ENCODE data around the gene KDM6A. TPM values are rescaled to one million over a fixed set of nuclear protein-coding genes. Genes with fewer than 3 reads are reported as not detected.
"Not testable (repeated sequence)": the region's sequence is repeated elsewhere in the genome, so short reads cannot be mapped to it uniquely, and the experiment has no call there.

Gene KDM6A
- total RNA-seq, 8 experiments from 2014 or later: 13.8 to 55.3 (median 16.7) TPM

DNA sequence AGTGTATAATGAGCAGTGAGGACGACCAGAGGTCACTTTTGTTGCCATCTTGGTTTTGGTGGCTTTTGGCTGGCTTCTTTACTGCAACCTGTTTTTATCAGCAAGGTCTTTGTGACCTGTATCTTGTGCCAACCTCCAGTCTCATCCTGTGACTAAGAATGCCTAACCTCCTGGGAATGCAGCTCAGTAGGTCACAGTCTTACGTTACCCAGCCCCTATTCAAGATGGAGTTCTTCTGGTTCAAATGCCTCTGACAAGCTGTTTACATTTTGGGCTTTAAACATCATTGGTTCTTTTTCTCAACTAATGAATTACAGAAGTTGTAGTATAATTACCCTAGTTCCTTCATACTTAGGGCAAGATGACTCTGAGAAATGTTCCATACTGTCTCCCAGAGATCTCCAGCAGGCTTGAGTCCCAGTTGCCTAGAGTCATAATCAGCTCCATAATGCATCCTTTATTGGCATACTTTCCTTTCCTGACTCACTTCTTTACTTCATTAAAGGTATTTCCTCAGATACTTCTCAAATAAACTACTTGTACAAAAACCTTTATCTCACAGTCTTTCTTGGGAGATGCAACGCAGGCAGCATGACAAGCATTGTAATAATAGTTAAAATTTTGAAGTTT lies 136.5 kb downstream of the KDM6A start:
- ATAC-seq (replicated peaks in 6 of 8): no peak
- 57 to 100% (median 96%) methylated on average over 1 to 2 of the region's 3 CpGs; no CpG with 5 or more reads in 6 of the 10 experiments for WGBS, 10 experiments
- in situ Hi-C loops (cut with MboI; ENCODE audit: low pct_unique_long_range_greater_than_20kb in 2 of 9, low sequenced_read_pairs in 9 of 9, unreplicated experiment in 9 of 9): no loop called here
- no peaks in the 10 kb centered on the region for H3K4me1 ChIP-seq (replicated peaks in 1 of 2)
- no peak overlapping the region for H3K27ac ChIP-seq
- H3K4me3 ChIP-seq: no peak overlapping the region

DNA sequence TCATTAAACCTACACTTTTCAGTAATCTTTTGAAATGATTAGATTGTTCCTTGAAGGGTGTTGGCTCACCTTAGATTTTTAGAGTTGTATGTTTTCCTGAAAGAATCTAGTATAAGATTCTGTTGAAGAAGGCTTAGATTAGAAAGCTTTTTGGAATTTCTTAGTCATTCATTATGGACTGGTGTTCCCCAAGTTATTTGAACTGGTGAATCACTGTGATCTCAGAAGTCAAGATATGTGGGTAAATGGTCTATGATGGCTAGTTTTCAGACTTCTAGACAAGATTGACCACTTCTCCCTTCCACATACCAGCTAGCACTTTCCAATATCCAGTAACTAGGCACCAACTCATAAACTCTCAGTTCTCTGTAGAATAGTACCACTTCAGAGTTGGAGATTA lies 138.1 kb downstream of the KDM6A start:
- Histone ChIP-seq H3K4me1 (replicated peaks in 1 of 2) (no peaks in the 10 kb centered on the region), H3K27ac (no peak overlapping the region), H3K4me3 (no peak overlapping the region)
- ATAC-seq (replicated peaks in 6 of 8): no peak
- in situ Hi-C loops (cut with MboI; ENCODE audit: low pct_unique_long_range_greater_than_20kb in 2 of 9, low sequenced_read_pairs in 9 of 9, unreplicated experiment in 9 of 9): no loop called here

- Histone ChIP-seq H3K27ac (no peak overlapping the region), H3K4me3 (no peak overlapping the region), H3K4me1 (replicated peaks in 1 of 2) (no peaks in the 10 kb centered on the region)
- WGBS, 10 experiments: 57 to 100% methylated on average over 1 of the region's 1 CpG; no CpG with 5 or more reads in 8 of the 10 experiments
- ATAC-seq (replicated peaks in 6 of 8): no peak
- in situ Hi-C loops (cut with MboI; ENCODE audit: low pct_unique_long_range_greater_than_20kb in 2 of 9, low sequenced_read_pairs in 9 of 9, unreplicated experiment in 9 of 9): no loop called here
These were observed 138.6 kb downstream of the KDM6A start for GRCh38 chrX:45011597-45011996.

DNA sequence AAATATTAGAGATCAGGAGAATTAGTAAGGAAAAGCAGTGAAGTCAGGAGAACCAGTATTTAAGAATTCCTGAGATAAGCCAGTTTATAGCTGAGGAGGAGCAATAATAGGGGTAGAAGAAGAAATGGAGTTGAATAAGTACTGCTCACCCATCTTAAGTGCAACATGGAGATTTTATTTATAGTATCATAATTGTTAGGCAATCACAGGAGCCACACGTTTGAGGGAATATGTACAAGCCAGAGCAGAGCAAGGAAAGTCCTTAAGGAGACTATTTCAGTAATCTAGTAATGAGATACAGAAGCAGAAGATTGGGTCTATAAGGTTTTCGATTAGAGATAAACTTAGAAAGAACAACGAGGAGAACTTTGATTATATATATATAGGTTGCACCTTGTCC lies 145.0 kb downstream of the KDM6A start:
- in situ Hi-C loops (cut with MboI; ENCODE audit: low pct_unique_long_range_greater_than_20kb in 2 of 9, low sequenced_read_pairs in 9 of 9, unreplicated experiment in 9 of 9): no loop called here
- ATAC-seq (replicated peaks in 6 of 8): no peak
- WGBS, 10 experiments: 43 to 100% (median 80%) methylated on average over 1 to 3 of the region's 3 CpGs; no CpG with 5 or more reads in 3 of the 10 experiments
- Histone ChIP-seq H3K4me3 (no peak overlapping the region), H3K4me1 (replicated peaks in 1 of 2) (no peaks in the 10 kb centered on the region), H3K27ac (no peak overlapping the region)

GRCh38 chrX:45022150-45022549 lies 149.2 kb downstream of the KDM6A start:
- in situ Hi-C loops (cut with MboI; ENCODE audit: low pct_unique_long_range_greater_than_20kb in 2 of 9, low sequenced_read_pairs in 9 of 9, unreplicated experiment in 9 of 9): no loop called here
- no peak overlapping the region for H3K27ac ChIP-seq
- WGBS, 10 experiments: 59 to 100% (median 91%) methylated on average over 3 to 4 of the region's 5 CpGs; no CpG with 5 or more reads in 6 of the 10 experiments
- H3K4me3 ChIP-seq: no peak overlapping the region
- no peaks in the 10 kb centered on the region for H3K4me1 ChIP-seq (replicated peaks in 1 of 2)
- no peak for ATAC-seq (replicated peaks in 6 of 8)

GRCh38 chrX:45024501-45024900 lies 151.5 kb downstream of the KDM6A start:
- no peak overlapping the region for H3K27ac ChIP-seq
- H3K4me1 ChIP-seq (replicated peaks in 1 of 2): no peaks in the 10 kb centered on the region
- WGBS, 10 experiments: 62 to 100% (median 100%) methylated on average over 1 of the region's 1 CpG; no CpG with 5 or more reads in 4 of the 10 experiments
- H3K4me3 ChIP-seq: no peak overlapping the region
- no peak for ATAC-seq (replicated peaks in 6 of 8)
- in situ Hi-C loops (cut with MboI; ENCODE audit: low pct_unique_long_range_greater_than_20kb in 2 of 9, low sequenced_read_pairs in 9 of 9, unreplicated experiment in 9 of 9): no loop called here

DNA sequence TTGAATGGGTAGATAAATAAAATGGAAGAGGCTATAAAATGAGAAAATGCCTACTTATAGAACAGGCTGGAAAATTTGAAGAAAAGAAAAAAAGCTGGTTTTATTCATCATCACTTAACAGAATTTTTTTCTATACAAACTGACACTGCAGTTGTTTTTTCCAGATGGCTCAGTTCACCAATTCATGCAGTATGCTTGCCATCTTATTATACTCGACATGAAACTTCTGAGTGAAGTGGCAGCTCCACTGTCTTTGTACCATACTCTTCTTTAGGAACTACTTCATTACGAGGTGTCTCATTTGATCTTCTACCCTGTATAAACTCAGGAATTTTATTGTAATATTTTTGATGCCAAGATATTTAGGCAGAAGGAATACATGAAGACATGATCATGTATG lies 153.0 kb downstream of the KDM6A start:
- Histone ChIP-seq H3K4me1 (replicated peaks in 1 of 2) (no peaks in the 10 kb centered on the region), H3K4me3 (no peak overlapping the region), H3K27ac (no peak overlapping the region)
- 50 to 100% (median 60%) methylated on average over 1 to 2 of the region's 2 CpGs; no CpG with 5 or more reads in 7 of the 10 experiments for WGBS, 10 experiments
- no peak for ATAC-seq (replicated peaks in 6 of 8)
- in situ Hi-C loops (cut with MboI; ENCODE audit: low pct_unique_long_range_greater_than_20kb in 2 of 9, low sequenced_read_pairs in 9 of 9, unreplicated experiment in 9 of 9): no loop called here

DNA sequence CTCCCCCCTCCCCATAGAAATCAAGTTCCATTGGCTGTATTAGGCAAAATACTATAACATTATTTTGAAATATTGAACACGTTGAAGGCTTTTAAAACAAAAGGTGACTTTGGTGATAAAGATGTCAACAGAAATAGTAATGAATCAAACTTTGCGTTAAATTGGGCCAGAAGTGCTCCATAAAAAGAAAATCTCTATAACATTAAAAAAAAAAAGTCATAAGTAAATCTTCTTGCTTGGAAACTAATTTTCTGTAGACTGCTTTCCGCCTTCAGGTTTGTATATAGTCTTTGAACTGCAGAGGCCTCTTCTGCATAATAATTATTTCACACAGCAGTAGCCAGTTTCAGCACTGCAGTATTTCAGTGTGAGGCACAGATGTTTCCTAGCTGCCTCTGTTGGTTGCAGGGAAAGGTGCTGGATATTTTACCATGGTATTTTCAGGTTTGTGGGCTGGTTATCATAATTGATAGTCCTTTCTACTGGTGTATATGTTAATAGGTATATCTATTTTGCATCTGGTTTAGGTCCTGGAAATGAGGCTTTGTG lies 158.9 kb downstream of the KDM6A start:
- no peak for ATAC-seq (replicated peaks in 6 of 8)
- Histone ChIP-seq H3K27ac (no peak overlapping the region), H3K4me3 (no peak overlapping the region), H3K4me1 (replicated peaks in 1 of 2) (peaks cover 0 to 2% of the 10 kb centered on the region in 2 donors)
- in situ Hi-C loops (cut with MboI; ENCODE audit: low pct_unique_long_range_greater_than_20kb in 2 of 9, low sequenced_read_pairs in 9 of 9, unreplicated experiment in 9 of 9): no loop called here
- 14 to 100% (median 71%) methylated on average over 1 to 3 of the region's 3 CpGs; no CpG with 5 or more reads in 4 of the 10 experiments for WGBS, 10 experiments

- WGBS, 10 experiments: 40 to 100% (median 75%) methylated on average over 1 to 2 of the region's 2 CpGs; no CpG with 5 or more reads in 6 of the 10 experiments
- H3K4me1 ChIP-seq (replicated peaks in 1 of 2): peaks cover 0 to 2% of the 10 kb centered on the region in 2 donors
- no peak overlapping the region for H3K27ac ChIP-seq
- H3K4me3 ChIP-seq: no peak overlapping the region
- ATAC-seq (replicated peaks in 6 of 8): no peak
- in situ Hi-C loops (cut with MboI; ENCODE audit: low pct_unique_long_range_greater_than_20kb in 2 of 9, low sequenced_read_pairs in 9 of 9, unreplicated experiment in 9 of 9): no loop called here
These were observed 162.1 kb downstream of the KDM6A start for GRCh38 chrX:45035071-45035470.

DNA sequence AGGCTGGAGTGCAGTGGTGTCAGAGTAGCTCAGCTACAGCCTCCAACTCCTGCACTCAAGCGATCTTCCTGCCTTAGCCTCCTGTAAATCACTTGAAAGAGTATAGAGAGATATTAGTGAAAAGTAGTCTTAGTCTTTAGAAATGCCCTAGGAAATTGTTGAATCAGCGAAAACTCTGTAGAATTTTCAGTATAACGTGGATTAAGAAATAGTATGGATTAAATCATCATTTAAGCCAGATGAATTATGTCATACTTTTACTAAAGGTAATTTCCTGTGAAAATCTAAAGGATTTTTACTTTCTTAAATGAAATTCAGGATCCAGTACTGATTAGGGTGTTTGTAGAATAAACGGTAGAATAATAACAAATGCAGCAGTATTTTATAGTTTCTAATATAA lies 163.2 kb downstream of the KDM6A start:
- no peak for ATAC-seq (replicated peaks in 6 of 8)
- Histone ChIP-seq H3K4me3 (no peak overlapping the region), H3K27ac (no peak overlapping the region), H3K4me1 (replicated peaks in 1 of 2) (peaks cover 0 to 2% of the 10 kb centered on the region in 2 donors)
- in situ Hi-C loops (cut with MboI; ENCODE audit: low pct_unique_long_range_greater_than_20kb in 2 of 9, low sequenced_read_pairs in 9 of 9, unreplicated experiment in 9 of 9): no loop called here
- 61 to 100% (median 100%) methylated on average over 1 to 4 of the region's 4 CpGs; no CpG with 5 or more reads in 1 of the 10 experiments for WGBS, 10 experiments

DNA sequence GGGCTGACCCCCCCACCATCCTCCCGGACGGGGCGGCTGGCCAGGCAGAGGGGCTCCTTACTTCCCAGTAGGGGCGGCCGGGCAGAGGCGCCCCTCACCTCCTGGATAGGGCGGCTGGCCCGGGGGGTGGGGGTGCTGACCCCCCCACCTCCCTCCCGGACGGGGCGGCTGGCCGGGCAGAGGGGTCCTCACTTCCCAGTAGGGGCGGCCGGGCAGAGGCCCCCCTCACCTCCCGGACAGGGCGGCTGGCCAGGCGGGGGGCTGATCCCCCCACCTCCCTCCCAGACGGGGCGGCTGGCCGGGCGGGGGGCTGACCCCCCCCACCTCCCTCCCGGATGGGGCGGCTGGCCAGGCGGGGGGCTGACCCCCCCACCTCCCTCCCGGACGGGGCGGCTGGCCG lies 167.1 kb downstream of the KDM6A start:
- H3K27ac ChIP-seq; ATAC-seq (replicated peaks in 6 of 8); in situ Hi-C loops (cut with MboI; ENCODE audit: low pct_unique_long_range_greater_than_20kb in 2 of 9, low sequenced_read_pairs in 9 of 9, unreplicated experiment in 9 of 9); H3K4me3 ChIP-seq; H3K4me1 ChIP-seq (replicated peaks in 1 of 2): not testable (repeated sequence)
- WGBS, 10 experiments: no CpG with 5 or more reads among the region's 28 CpGs

DNA sequence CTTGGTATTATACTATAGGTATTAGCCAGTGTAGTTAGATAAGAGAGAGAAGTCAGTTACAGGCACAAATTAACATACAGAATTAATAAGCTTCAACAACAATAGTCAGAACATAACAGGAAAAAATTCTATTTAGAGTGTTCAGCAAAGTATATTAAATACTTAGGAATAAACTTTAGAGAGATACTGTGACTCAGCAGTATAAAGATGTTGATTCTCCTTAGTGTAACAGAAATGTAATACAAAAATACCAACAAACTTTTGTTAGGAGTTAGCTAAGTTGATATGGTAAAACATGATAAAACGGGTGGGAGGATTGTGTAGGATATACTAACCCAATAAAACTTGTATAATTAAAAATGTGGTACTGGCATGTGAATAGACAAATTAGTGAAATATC lies 173.4 kb downstream of the KDM6A start:
- H3K27ac ChIP-seq: no peak overlapping the region
- WGBS, 10 experiments: 11 to 100% (median 67%) methylated on average over 1 of the region's 1 CpG; no CpG with 5 or more reads in 7 of the 10 experiments
- in situ Hi-C loops (cut with MboI; ENCODE audit: low pct_unique_long_range_greater_than_20kb in 2 of 9, low sequenced_read_pairs in 9 of 9, unreplicated experiment in 9 of 9): no loop called here
- no peak for ATAC-seq (replicated peaks in 6 of 8)
- no peaks in the 10 kb centered on the region for H3K4me1 ChIP-seq (replicated peaks in 1 of 2)
- no peak overlapping the region for H3K4me3 ChIP-seq

GRCh38 chrX:45050558-45050957 lies 177.6 kb downstream of the KDM6A start:
- Histone ChIP-seq H3K4me3 (no peak overlapping the region), H3K4me1 (replicated peaks in 1 of 2) (no peaks in the 10 kb centered on the region), H3K27ac (no peak overlapping the region)
- no peak for ATAC-seq (replicated peaks in 6 of 8)
- in situ Hi-C loops (cut with MboI; ENCODE audit: low pct_unique_long_range_greater_than_20kb in 2 of 9, low sequenced_read_pairs in 9 of 9, unreplicated experiment in 9 of 9): loop anchor here in 1 of 9 experiments (25.0 kb wide), 1 partner anchor 163 kb away; no protein-coding TSS in a partner anchor
